Smooth muscle cell (in vitro differentiated cells): Measurements from ENCODE around the gene CD81. TPM values are rescaled to one million over a fixed set of nuclear protein-coding genes. Genes with fewer than 3 reads are reported as not detected.
"Not testable (repeated sequence)": the region's sequence is repeated elsewhere in the genome, so short reads cannot be mapped to it uniquely, and the experiment has no call there.

Experiments used
- DNase-seq: peaks from one replicate; lab custom pipeline; 2025; ENCODE audit not compliant: unreplicated experiment; lab: John Stamatoyannopoulos, UW
- H2AFZ ChIP-seq: fragments of 200-600 bp; sonication (generic); 2 replicates; pipeline ENCODE4 v1.6.0; 2016; ENCODE audit warnings: antibody characterized with exemption, low read depth, mild to moderate bottlenecking
- H3F3A ChIP-seq: fragments of 200-600 bp; sonication (generic); 2 replicates; pipeline ENCODE4 v1.6.0; 2017; ENCODE audit warnings: antibody characterized with exemption, low read depth
- H3K27ac ChIP-seq: fragments of 200-600 bp; sonication (generic); 2 replicates; pipeline ENCODE4 v1.5.1; 2016; ENCODE audit warnings: low read depth, mild to moderate bottlenecking
- H3K27me3 ChIP-seq: fragments of 200-600 bp; sonication (generic); 2 replicates; pipeline ENCODE4 v1.6.1; 2016; ENCODE audit warnings: low read depth, mild to moderate bottlenecking
- H3K36me3 ChIP-seq: fragments of 200-600 bp; sonication (generic); 2 replicates; pipeline ENCODE4 v1.5.1; 2016; ENCODE audit warnings: low read depth
- H3K4me1 ChIP-seq: fragments of 200-600 bp; sonication (generic); 2 replicates; pipeline ENCODE4 v1.5.1; 2016; ENCODE audit warnings: low read depth
- H3K4me2 ChIP-seq: fragments of 200-600 bp; sonication (generic); 2 replicates; pipeline ENCODE4 v1.6.0; 2016; ENCODE audit warnings: mild to moderate bottlenecking
- H3K4me3 ChIP-seq: fragments of 200-600 bp; sonication (generic); 2 replicates; pipeline ENCODE4 v1.5.1; 2016; ENCODE audit warnings: mild to moderate bottlenecking
- H3K79me2 ChIP-seq: fragments of 200-600 bp; sonication (generic); 2 replicates; pipeline ENCODE4 v1.6.0; 2016; ENCODE audit warnings: low read depth, mild to moderate bottlenecking
- H3K9ac ChIP-seq: fragments of 200-600 bp; sonication (generic); 2 replicates; pipeline ENCODE4 v1.6.0; 2016; ENCODE audit warnings: low read depth
- H3K9me3 ChIP-seq: fragments of 200-600 bp; sonication (generic); replicated peaks from 2 replicates; pipeline ENCODE4 v1.5.1; 2016; ENCODE audit warnings: low read depth
- H4K20me1 ChIP-seq: fragments of 200-600 bp; sonication (generic); 2 replicates; pipeline ENCODE4 v1.6.0; 2016; ENCODE audit warnings: low read depth
- WGBS: methylation state at CpG from one replicate; pipeline ENCODE4 v1.1.7; 2016; ENCODE audit warnings: low lambda C conversion rate; 5-methylcytosine and 5-hydroxymethylcytosine counted together
- polyA plus RNA-seq: library from polyadenylated mRNA; unstranded; fragments of >200 nt; fragmentation: Nextera tagmentation; extraction: Ambion mirVana; gene quantifications from 2 replicates; pipeline ENCODE4 v1.2.1, GENCODE V29; 2016
- total RNA-seq: library from RNA; depleted of rRNA; stranded (reverse); fragments of >200 nt; gene quantifications from 2 replicates; pipeline ENCODE4 v1.2.3, GENCODE V29; 2014
- TF ChIP-seq, protein P1 (sequence below): fragments of 200-600 bp; sonication (generic); IDR thresholded peaks from 2 replicates; pipeline ENCODE4 v1.5.1; 2017; ENCODE audit warnings: borderline replicate concordance, mild to moderate bottlenecking, antibody characterized with exemption; ENCODE audit not compliant: insufficient read depth, poor library complexity, severe bottlenecking

CD81 gene
- total and polyA plus RNA-seq, 2 experiments from 2014 or later = 191 to 519 TPM

DNA sequence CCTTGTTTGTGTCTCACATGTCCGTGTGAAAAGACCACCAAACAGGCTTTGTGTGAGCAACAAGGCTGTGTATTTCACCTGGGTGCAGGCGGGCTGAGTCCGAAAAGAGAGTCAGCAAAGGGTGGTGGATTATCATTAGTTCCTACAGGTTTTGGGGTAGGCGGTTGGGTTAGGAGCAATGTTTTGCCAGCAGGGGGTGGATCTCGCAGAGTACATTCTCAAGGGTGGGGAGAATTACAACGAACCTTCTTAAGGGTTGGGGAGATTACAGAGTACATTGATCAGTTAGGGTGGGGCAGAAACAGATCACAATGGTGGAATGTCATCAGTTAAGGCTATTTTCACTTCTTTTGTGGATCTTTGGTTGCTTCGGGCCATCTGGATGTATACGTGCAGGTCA lies 38.4 kb upstream of the CD81 start:
- H3K36me3 ChIP-seq, H3F3A ChIP-seq, DNase-seq, H2AFZ ChIP-seq, H4K20me1 ChIP-seq, H3K27ac ChIP-seq, H3K4me3 ChIP-seq, H3K4me2 ChIP-seq, H3K4me1 ChIP-seq, H3K79me2 ChIP-seq, H3K9me3 ChIP-seq, H3K9ac ChIP-seq: not testable (repeated sequence)
- WGBS = 51% methylated on average over 8 of the region's 8 CpGs
- peaks cover 29% of the 10 kb centered on the region for H3K27me3 ChIP-seq

DNA sequence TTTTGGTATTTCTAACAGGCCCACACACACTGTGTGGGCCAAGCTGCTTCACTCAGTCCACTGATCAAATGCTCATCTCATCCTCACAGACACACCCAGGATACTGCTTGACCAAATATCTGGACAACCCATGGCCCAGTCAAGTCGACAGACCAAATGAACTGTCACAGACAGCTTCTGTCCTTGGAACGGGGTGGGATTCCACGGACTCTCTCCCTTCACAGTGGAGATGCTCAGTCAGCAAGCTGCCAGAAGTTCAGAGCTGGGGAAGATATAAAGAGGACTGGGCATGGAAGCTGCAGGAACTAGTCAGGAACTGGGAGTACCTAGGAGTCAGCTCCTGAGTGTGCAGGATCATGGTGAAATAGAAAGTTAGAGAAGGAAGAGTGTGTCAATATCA lies 34.6 kb upstream of the CD81 start:
- Histone ChIP-seq H3K9ac (no peak overlapping the region), H3K27ac (no peak overlapping the region), H3K9me3 (no peaks in the 10 kb centered on the region), H2AFZ (no peak overlapping the region), H3K4me3 (no peak overlapping the region), H3F3A (no peaks in the 10 kb centered on the region), H3K79me2 (no peaks in the 10 kb centered on the region), H3K4me1 (no peaks in the 10 kb centered on the region), H3K27me3 (peaks cover 29% of the 10 kb centered on the region), H4K20me1 (no peaks in the 10 kb centered on the region), H3K36me3 (no peaks in the 10 kb centered on the region), H3K4me2 (no peak overlapping the region)
- 90% methylated on average over 3 of the region's 3 CpGs for WGBS
- TF ChIP-seq, protein P1, sequence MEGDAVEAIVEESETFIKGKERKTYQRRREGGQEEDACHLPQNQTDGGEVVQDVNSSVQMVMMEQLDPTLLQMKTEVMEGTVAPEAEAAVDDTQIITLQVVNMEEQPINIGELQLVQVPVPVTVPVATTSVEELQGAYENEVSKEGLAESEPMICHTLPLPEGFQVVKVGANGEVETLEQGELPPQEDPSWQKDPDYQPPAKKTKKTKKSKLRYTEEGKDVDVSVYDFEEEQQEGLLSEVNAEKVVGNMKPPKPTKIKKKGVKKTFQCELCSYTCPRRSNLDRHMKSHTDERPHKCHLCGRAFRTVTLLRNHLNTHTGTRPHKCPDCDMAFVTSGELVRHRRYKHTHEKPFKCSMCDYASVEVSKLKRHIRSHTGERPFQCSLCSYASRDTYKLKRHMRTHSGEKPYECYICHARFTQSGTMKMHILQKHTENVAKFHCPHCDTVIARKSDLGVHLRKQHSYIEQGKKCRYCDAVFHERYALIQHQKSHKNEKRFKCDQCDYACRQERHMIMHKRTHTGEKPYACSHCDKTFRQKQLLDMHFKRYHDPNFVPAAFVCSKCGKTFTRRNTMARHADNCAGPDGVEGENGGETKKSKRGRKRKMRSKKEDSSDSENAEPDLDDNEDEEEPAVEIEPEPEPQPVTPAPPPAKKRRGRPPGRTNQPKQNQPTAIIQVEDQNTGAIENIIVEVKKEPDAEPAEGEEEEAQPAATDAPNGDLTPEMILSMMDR = no peak
- no peak for DNase-seq

DNA sequence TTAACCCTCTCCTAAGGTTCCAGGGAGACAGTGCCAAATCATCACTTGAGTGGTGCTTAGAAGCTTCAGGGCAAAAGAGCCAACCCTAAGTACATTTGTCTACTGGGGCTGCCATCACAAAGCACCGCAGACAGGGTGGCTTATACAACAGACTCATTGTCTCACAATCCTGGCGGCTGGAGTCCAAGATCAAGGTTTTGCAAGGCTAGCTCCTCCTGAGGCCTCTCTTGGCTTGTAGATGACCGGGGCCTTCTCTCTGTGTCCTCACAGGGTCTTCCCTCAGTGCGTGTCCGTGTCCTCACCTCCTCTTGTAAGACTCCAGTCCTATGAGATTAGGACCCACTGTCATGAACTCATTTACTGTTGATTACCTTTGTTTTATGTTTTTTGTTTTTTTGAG lies 34.1 kb upstream of the CD81 start:
- Histone ChIP-seq H3K27ac (no peak overlapping the region), H3F3A (no peaks in the 10 kb centered on the region), H3K9me3 (no peaks in the 10 kb centered on the region), H3K27me3 (peaks cover 29% of the 10 kb centered on the region), H2AFZ (no peak overlapping the region), H4K20me1 (no peaks in the 10 kb centered on the region), H3K79me2 (no peaks in the 10 kb centered on the region), H3K36me3 (no peaks in the 10 kb centered on the region), H3K9ac (no peak overlapping the region), H3K4me1 (no peaks in the 10 kb centered on the region), H3K4me3 (no peak overlapping the region), H3K4me2 (no peak overlapping the region)
- TF ChIP-seq, protein P1 = no peak
- DNase-seq = no peak
- 74% methylated on average over 5 of the region's 5 CpGs for WGBS

DNA sequence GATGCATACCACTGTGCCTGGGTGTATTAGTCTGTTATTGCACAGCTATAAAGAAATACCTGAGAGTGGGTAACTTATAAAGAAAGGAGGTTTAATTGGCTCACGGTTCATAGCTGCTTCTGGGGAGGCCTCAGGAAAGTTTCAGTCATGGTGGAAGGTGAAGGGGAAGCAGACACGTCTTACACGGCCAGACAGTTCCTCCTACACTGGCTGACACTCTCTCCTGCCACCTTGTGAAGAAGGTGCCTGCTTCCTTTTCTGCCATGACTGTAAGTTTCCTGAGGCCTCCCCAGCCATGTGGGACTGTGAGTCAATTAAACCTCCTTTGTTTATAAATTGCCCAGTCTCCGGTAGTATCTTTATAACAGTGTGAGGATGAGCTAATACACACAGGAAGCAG lies 33.6 kb upstream of the CD81 start:
- Histone ChIP-seq H3K27ac (no peak overlapping the region), H3K4me1 (no peaks in the 10 kb centered on the region), H4K20me1 (no peaks in the 10 kb centered on the region), H3K79me2 (no peaks in the 10 kb centered on the region), H3K4me2 (no peak overlapping the region), H3K4me3 (no peak overlapping the region), H2AFZ (no peak overlapping the region), H3F3A (no peaks in the 10 kb centered on the region), H3K36me3 (no peaks in the 10 kb centered on the region), H3K9ac (no peak overlapping the region), H3K27me3 (peaks cover 23% of the 10 kb centered on the region), H3K9me3 (no peaks in the 10 kb centered on the region)
- TF ChIP-seq, protein P1 = no peak
- WGBS = 81% methylated on average over 4 of the region's 4 CpGs
- no peak for DNase-seq
